GM12864 (cell line): Measurements from ENCODE around the gene TMEM151B.
"Not testable (repeated sequence)": the region's sequence is repeated elsewhere in the genome, so short reads cannot be mapped to it uniquely, and the experiment has no call there.

ENCODE experiments used
- DNase-seq: peaks from one replicate; pipeline ENCODE4 v3.0.0-alpha.2; 2011; ENCODE audit warnings: low read depth
- H3K4me3 ChIP-seq: 2 replicates; pipeline ENCODE4 v1.5.1; 2011; ENCODE audit warnings: mild to moderate bottlenecking, low read depth, low read length, control low read depth
- TF ChIP-seq, protein P1 (sequence below): IDR thresholded peaks from 2 replicates; pipeline ENCODE4 v1.5.1; 2011; ENCODE audit warnings: low read depth, mild to moderate bottlenecking, moderate library complexity, low read length, control low read depth, inconsistent platforms; ENCODE audit errors: missing control alignments

Gene TMEM151B

GRCh38 chr6:44309631-44310030 lies 39.4 kb downstream of the TMEM151B start:
- TF ChIP-seq, protein P1, sequence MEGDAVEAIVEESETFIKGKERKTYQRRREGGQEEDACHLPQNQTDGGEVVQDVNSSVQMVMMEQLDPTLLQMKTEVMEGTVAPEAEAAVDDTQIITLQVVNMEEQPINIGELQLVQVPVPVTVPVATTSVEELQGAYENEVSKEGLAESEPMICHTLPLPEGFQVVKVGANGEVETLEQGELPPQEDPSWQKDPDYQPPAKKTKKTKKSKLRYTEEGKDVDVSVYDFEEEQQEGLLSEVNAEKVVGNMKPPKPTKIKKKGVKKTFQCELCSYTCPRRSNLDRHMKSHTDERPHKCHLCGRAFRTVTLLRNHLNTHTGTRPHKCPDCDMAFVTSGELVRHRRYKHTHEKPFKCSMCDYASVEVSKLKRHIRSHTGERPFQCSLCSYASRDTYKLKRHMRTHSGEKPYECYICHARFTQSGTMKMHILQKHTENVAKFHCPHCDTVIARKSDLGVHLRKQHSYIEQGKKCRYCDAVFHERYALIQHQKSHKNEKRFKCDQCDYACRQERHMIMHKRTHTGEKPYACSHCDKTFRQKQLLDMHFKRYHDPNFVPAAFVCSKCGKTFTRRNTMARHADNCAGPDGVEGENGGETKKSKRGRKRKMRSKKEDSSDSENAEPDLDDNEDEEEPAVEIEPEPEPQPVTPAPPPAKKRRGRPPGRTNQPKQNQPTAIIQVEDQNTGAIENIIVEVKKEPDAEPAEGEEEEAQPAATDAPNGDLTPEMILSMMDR = no peak
- no peak for DNase-seq

GRCh38 chr6:44310241-44310640 lies 40.0 kb downstream of the TMEM151B start:
- H3K4me3 ChIP-seq = no peak overlapping the region
- TF ChIP-seq, protein P1 = no peak
- DNase-seq = no peak

More at GRCh38 chr6:44309631-44310030, 39.4 kb downstream of the TMEM151B start:
- no peak overlapping the region for H3K4me3 ChIP-seq

DNA sequence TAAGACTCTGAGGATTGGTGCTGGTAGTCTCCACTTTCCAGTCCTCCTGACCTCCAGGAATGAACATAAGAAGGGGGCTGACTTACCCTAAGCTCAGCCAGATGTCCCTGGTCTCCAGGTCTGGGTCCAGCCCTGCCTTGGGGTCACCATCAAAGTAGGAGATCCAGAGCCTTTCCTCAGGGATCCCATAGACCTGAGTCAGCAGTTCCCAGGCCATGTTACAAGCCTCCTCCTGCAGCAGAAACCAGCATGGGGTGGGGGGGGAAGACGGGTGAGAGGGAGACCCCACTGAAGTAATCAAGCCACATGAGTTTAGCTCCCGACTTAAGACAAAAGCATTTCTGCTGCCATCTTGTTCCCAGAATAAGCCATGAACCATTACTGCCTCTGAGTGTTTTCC lies 41.1 kb downstream of the TMEM151B start:
- TF ChIP-seq, protein P1 = no peak
- no peak overlapping the region for H3K4me3 ChIP-seq

GRCh38 chr6:44311767-44312166 lies 41.5 kb downstream of the TMEM151B start:
- TF ChIP-seq, protein P1 = no peak
- H3K4me3 ChIP-seq = no peak overlapping the region; the same call in 1 of the 2 replicates
- no peak for DNase-seq

More for the DNA sequence above, 41.1 kb downstream of the TMEM151B start:
- no peak for DNase-seq

- DNase-seq = peak; percentile 75
- H3K4me3 ChIP-seq = peak within 1 kb of the TSS; percentile 86
- TF ChIP-seq, protein P1 = peak; percentile 99
These were observed 42.9 kb downstream of the TMEM151B start, which contains the start of gene AARS2 for GRCh38 chr6:44312901-44313788. AARS2 (minus strand) TSS chr6:44313347; CDS start chr6:44313323, 24 bp downstream.

DNA sequence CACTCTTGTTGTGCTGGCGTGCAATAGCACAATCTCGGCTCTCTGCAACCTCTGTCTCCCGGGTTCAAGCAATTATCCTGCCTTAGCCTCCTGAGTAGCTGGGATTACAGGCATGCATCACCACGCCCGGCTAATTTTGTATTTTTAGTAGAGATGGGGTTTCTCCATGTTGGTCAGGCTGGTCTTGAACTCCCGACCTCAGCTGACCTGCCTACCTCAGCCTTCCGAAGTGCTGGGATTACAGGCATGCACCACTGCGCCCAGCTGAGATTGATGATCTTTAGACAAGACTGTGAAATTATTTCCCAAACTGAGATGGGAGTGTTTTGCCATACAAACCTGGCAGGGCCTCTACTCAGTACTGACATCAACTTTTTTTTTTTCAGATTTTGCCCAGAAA lies 44.4 kb downstream of the TMEM151B start:
- not testable (repeated sequence) for H3K4me3 ChIP-seq, DNase-seq

- TF ChIP-seq, protein P1 = no peak
- DNase-seq = no peak
- no peak overlapping the region for H3K4me3 ChIP-seq
These were observed 45.3 kb downstream of the TMEM151B start for GRCh38 chr6:44315516-44315915.
